ENCODE data around the gene CFAP53. TPM values are rescaled to one million over a fixed set of nuclear protein-coding genes. Genes with fewer than 3 reads are reported as not detected.

Gene CFAP53
- total and polyA plus RNA-seq, 2 of the 13 experiments (the other 11 are each of a cell fraction or from before 2014, with no cell fraction given): 0.05 to 0.07 TPM

GRCh38 chr18:50194631-50195532 lies 71.4 kb downstream of the CFAP53 start, which contains the start of gene MYO5B (continued):
- TF ChIP-seq ARID5B (CRISPR knock-in tag; IDR thresholded peaks at IDR 0.05): no peak
- peak; percentile 33 for TF ChIP-seq ASH2L (IDR thresholded peaks at IDR 0.05; ENCODE audit: insufficient read length, low read depth, low read length)
- peak; percentile 66 for TF ChIP-seq HNF4G (IDR thresholded peaks at IDR 0.05; ENCODE audit: borderline replicate concordance, low read depth, low read length)
- TF ChIP-seq HNF4G (CRISPR knock-in tag; IDR thresholded peaks at IDR 0.05; ENCODE audit: borderline replicate concordance, low read depth): no peak; the same call in 1 of the 2 replicates
- TF ChIP-seq HNF4A (CRISPR knock-in tag; IDR thresholded peaks at IDR 0.05): no peak; the same call in 1 of the 2 replicates
- no peak for TF ChIP-seq ZNF790 (CRISPR knock-in tag; IDR thresholded peaks at IDR 0.05; ENCODE audit: borderline replicate concordance)
- TF ChIP-seq ZSCAN25 (CRISPR knock-in tag; IDR thresholded peaks at IDR 0.05): peak; percentile 70; the same call in 1 of the 2 replicates
- peak; percentile 41; a peak in 1 of 4 replicates for TF ChIP-seq POLR2A (IDR thresholded peaks at IDR 0.05; ENCODE audit: insufficient read depth in 1 of 2, low read depth in 2 of 2, low read length in 2 of 2)
- TF ChIP-seq NR2C2 (CRISPR knock-in tag; IDR thresholded peaks at IDR 0.05; ENCODE audit: borderline replicate concordance): peak; percentile 53; the same call in 1 of the 2 replicates
- peak; percentile 55 for TF ChIP-seq SAP130 (CRISPR knock-in tag; IDR thresholded peaks at IDR 0.05; ENCODE audit: low read depth)
- peak; percentile 42; the same call in 1 of the 2 replicates for TF ChIP-seq NFKB2 (CRISPR knock-in tag; IDR thresholded peaks at IDR 0.05; ENCODE audit: borderline replicate concordance)
- TF ChIP-seq ZNF362 (CRISPR knock-in tag; IDR thresholded peaks at IDR 0.05; ENCODE audit: borderline replicate concordance): peak; percentile 27; the same call in 1 of the 2 replicates
- TF ChIP-seq CAMTA2 (CRISPR knock-in tag; IDR thresholded peaks at IDR 0.05; ENCODE audit: borderline replicate concordance): no peak
- peak; percentile 11 for TF ChIP-seq IKZF4 (CRISPR knock-in tag; IDR thresholded peaks at IDR 0.05; ENCODE audit: borderline replicate concordance, low read depth, not compliant biosample characterization)
